Esophagus squamous epithelium (tissue), 5 donors: ENCODE results near the gene LEF1. TPM values are rescaled to one million over a fixed set of nuclear protein-coding genes. Genes with fewer than 3 reads are reported as not detected.

ENCODE experiments used
- DNase-seq: peaks from one replicate; lab custom pipeline; 2025; lab: John Stamatoyannopoulos, UW
- H3K27ac ChIP-seq, 4 donors: fragments of 200-600 bp; sonication (generic); one replicate each; pipeline ENCODE4 v1.5.1; 2016 to 2019; ENCODE audit warnings: mild to moderate bottlenecking in 1 of 4
- H3K27me3 ChIP-seq, 4 donors: fragments of 200-600 bp; sonication (generic); 1 replicate in 3 of 4; 2 replicates in 1 of 4; pipeline versions ENCODE4 v1.5.1 to v1.6.0; 2017 to 2021; ENCODE audit warnings: antibody characterized with exemption in 1 of 4
- H3K36me3 ChIP-seq, 3 donors: fragments of 200-600 bp; sonication (generic); one replicate each; pipeline ENCODE4 v1.5.1; 2016 to 2019
- H3K4me1 ChIP-seq, 3 donors: fragments of 200-600 bp; sonication (generic); one replicate each; pipeline ENCODE4 v1.5.1; 2017 to 2019
- H3K4me3 ChIP-seq, 4 donors: fragments of 200-600 bp; sonication (generic); 1 replicate in 3 of 4; 2 replicates in 1 of 4; pipeline ENCODE4 v1.5.1; 2016 to 2019; ENCODE audit warnings: mild to moderate bottlenecking in 2 of 4, moderate library complexity in 1 of 4
- H3K9me3 ChIP-seq, 3 donors: fragments of 200-600 bp; sonication (generic); one replicate each; pipeline ENCODE4 v1.5.1; 2016 to 2019
- CTCF ChIP-seq, 6 experiments: fragments of 450-650 bp in 4 of 6; fragments of 200-600 bp in 2 of 6; sonication (generic) in 2 of 6; IDR thresholded peaks; one replicate each; pipeline ENCODE4 v1.5.1; 2016 to 2019; ENCODE audit warnings: antibody characterized with exemption in 6 of 6, mild to moderate bottlenecking in 4 of 6, moderate library complexity in 4 of 6
- POLR2A ChIP-seq, 4 donors: fragments of 450-650 bp; IDR thresholded peaks; one replicate each; pipeline ENCODE4 v1.6.1; 2017; ENCODE audit warnings: antibody characterized with exemption in 4 of 4, mild to moderate bottlenecking in 4 of 4, moderate library complexity in 3 of 4
- WGBS, 2 donors: methylation state at CpG; one replicate each; pipeline ENCODE4 v1.1.5; 2018; 5-methylcytosine and 5-hydroxymethylcytosine counted together
- intact Hi-C: fragments of 100-400 bp; cut with DNase I; formaldehyde crosslinking; loops from one replicate; pipeline ENCODE4 v1.15.0; 2022
- total RNA-seq, 4 donors: library from RNA; depleted of rRNA; stranded (reverse); fragments of >200 nt; gene quantifications; one replicate each; pipeline ENCODE4 v1.1.0, GENCODE V29; 2016
- donor health status: DM: yes; HTN: yes; CAD: no.

The LEF1 gene
- 10 to 100 TPM in 2 of 4 donors, 1 to 10 TPM in 2; 8.0 to 13.9 (median 10.1) TPM for total RNA-seq

- H3K27me3 ChIP-seq: peaks cover 0 to 97% (median 22%) of the 10 kb centered on the region in 4 donors
- H3K9me3 ChIP-seq: no peaks in the 10 kb centered on the region
- 1 to 2% methylated on average over 17 to 24 of the region's 61 CpGs for WGBS, 2 donors
- no peak for DNase-seq
- no peak for TF ChIP-seq CTCF (IDR thresholded peaks at IDR 0.05)
- TF ChIP-seq POLR2A (IDR thresholded peaks at IDR 0.05): peak in 2 of 4 donors; percentile 7 to 62
- H3K36me3 ChIP-seq: no peaks in the 10 kb centered on the region
- intact Hi-C loops: no loop called here
- peak within 1 kb of the TSS; percentile 61 to 82 (median 68) for H3K4me3 ChIP-seq
- peak within 1 kb of the TSS; percentile 45 to 79 (median 54) for H3K27ac ChIP-seq
- H3K4me1 ChIP-seq: peaks cover 14 to 74% (median 24%) of the 10 kb centered on the region in 3 donors
These were observed at the start of gene LEF1 for GRCh38 chr4:108168671-108169523. LEF1 (minus strand) TSS chr4:108168932; CDS start chr4:108167767, 1,165 bp downstream.

GRCh38 chr4:108216510-108216909, 47.8 kb upstream of the LEF1 start:
- H3K9me3 ChIP-seq: no peaks in the 10 kb centered on the region
- H3K36me3 ChIP-seq: no peaks in the 10 kb centered on the region
- no peak for TF ChIP-seq POLR2A (IDR thresholded peaks at IDR 0.05)
- no peak for TF ChIP-seq CTCF (IDR thresholded peaks at IDR 0.05)
- no peak overlapping the region for H3K4me3 ChIP-seq
- H3K27me3 ChIP-seq: no peaks in the 10 kb centered on the region
- intact Hi-C loops: no loop called here
- no peaks in the 10 kb centered on the region for H3K4me1 ChIP-seq
- H3K27ac ChIP-seq: no peak overlapping the region
- DNase-seq: no peak

- no peaks in the 10 kb centered on the region for H3K4me1 ChIP-seq
- 90 to 96% methylated on average over 4 of the region's 4 CpGs for WGBS, 2 donors
- H3K4me3 ChIP-seq: no peak overlapping the region
- TF ChIP-seq CTCF (IDR thresholded peaks at IDR 0.05) (no peak), POLR2A (IDR thresholded peaks at IDR 0.05) (no peak)
- H3K27ac ChIP-seq: no peak overlapping the region
- no peaks in the 10 kb centered on the region for H3K27me3 ChIP-seq
- intact Hi-C loops: no loop called here
- no peak for DNase-seq
- H3K36me3 ChIP-seq: no peaks in the 10 kb centered on the region
- no peaks in the 10 kb centered on the region for H3K9me3 ChIP-seq
These were observed 46.3 kb upstream of the LEF1 start for GRCh38 chr4:108215055-108215454.

- Histone ChIP-seq H3K36me3 (no peaks in the 10 kb centered on the region), H3K27ac (no peak overlapping the region), H3K4me3 (no peak overlapping the region), H3K4me1 (no peaks in the 10 kb centered on the region), H3K9me3 (no peaks in the 10 kb centered on the region), H3K27me3 (no peaks in the 10 kb centered on the region)
- 76 to 80% methylated on average over 3 of the region's 4 CpGs for WGBS, 2 donors
- TF ChIP-seq CTCF (IDR thresholded peaks at IDR 0.05): no peak
- no peak for TF ChIP-seq POLR2A (IDR thresholded peaks at IDR 0.05)
- DNase-seq: no peak
- intact Hi-C loops: no loop called here
These were observed 45.0 kb upstream of the LEF1 start for GRCh38 chr4:108213723-108214122.

GRCh38 chr4:108213308-108213707, 44.6 kb upstream of the LEF1 start:
- 73 to 84% methylated on average over 3 of the region's 3 CpGs for WGBS, 2 donors
- DNase-seq: no peak
- H3K27ac ChIP-seq: no peak overlapping the region
- H3K27me3 ChIP-seq: no peaks in the 10 kb centered on the region
- no peak overlapping the region for H3K4me3 ChIP-seq
- TF ChIP-seq CTCF (IDR thresholded peaks at IDR 0.05) (no peak), POLR2A (IDR thresholded peaks at IDR 0.05) (no peak)
- intact Hi-C loops: no loop called here
- H3K36me3 ChIP-seq: no peaks in the 10 kb centered on the region
- H3K9me3 ChIP-seq: no peaks in the 10 kb centered on the region
- no peaks in the 10 kb centered on the region for H3K4me1 ChIP-seq
